ENCODE data around the gene ZNRF1.

DNA sequence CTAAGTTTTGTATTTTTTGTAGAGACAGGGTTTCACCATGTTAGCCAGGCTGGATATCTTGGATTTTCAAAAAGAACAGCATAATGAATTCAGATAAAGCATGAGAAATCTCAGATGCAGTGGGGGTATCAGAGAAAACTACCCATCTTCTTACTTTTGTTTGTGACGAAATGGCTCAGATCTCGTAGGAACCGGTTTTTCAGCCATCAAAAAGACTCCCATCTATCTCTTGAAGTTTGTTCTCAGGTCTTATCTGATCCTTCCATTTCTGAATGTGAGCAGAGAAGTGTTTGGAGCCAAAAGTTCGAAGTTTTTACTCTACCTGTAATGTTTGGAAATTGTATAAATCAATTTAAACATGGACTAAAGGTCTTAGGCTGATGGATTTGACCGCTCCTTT is 60.6 kb downstream of the ZNRF1 start:
- TF ChIP-seq, protein P1, sequence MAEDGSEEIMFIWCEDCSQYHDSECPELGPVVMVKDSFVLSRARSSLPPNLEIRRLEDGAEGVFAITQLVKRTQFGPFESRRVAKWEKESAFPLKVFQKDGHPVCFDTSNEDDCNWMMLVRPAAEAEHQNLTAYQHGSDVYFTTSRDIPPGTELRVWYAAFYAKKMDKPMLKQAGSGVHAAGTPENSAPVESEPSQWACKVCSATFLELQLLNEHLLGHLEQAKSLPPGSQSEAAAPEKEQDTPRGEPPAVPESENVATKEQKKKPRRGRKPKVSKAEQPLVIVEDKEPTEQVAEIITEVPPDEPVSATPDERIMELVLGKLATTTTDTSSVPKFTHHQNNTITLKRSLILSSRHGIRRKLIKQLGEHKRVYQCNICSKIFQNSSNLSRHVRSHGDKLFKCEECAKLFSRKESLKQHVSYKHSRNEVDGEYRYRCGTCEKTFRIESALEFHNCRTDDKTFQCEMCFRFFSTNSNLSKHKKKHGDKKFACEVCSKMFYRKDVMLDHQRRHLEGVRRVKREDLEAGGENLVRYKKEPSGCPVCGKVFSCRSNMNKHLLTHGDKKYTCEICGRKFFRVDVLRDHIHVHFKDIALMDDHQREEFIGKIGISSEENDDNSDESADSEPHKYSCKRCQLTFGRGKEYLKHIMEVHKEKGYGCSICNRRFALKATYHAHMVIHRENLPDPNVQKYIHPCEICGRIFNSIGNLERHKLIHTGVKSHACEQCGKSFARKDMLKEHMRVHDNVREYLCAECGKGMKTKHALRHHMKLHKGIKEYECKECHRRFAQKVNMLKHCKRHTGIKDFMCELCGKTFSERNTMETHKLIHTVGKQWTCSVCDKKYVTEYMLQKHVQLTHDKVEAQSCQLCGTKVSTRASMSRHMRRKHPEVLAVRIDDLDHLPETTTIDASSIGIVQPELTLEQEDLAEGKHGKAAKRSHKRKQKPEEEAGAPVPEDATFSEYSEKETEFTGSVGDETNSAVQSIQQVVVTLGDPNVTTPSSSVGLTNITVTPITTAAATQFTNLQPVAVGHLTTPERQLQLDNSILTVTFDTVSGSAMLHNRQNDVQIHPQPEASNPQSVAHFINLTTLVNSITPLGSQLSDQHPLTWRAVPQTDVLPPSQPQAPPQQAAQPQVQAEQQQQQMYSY (CRISPR knock-in tag; IDR thresholded peaks at IDR 0.05): no peak
- no peak for TF ChIP-seq SMC3 (IDR thresholded peaks at IDR 0.05; ENCODE audit: low read length)
- TF ChIP-seq, protein P2, sequence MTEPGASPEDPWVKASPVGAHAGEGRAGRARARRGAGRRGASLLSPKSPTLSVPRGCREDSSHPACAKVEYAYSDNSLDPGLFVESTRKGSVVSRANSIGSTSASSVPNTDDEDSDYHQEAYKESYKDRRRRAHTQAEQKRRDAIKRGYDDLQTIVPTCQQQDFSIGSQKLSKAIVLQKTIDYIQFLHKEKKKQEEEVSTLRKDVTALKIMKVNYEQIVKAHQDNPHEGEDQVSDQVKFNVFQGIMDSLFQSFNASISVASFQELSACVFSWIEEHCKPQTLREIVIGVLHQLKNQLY (CRISPR knock-in tag; IDR thresholded peaks at IDR 0.05): no peak
- no peak for TF ChIP-seq ESRRA (CRISPR knock-in tag; IDR thresholded peaks at IDR 0.05; ENCODE audit: low read depth)
- TF ChIP-seq KAT2B (IDR thresholded peaks at IDR 0.05; ENCODE audit: borderline replicate concordance, low read depth, low read length): no peak
- no peak for TF ChIP-seq ZNF383 (CRISPR knock-in tag; IDR thresholded peaks at IDR 0.05; ENCODE audit: borderline replicate concordance)
- TF ChIP-seq ZNF274 (CRISPR knock-in tag; IDR thresholded peaks at IDR 0.05): no peak
- no peak for TF ChIP-seq ZNF780A (CRISPR knock-in tag; IDR thresholded peaks at IDR 0.05)
- TF ChIP-seq, protein P3, sequence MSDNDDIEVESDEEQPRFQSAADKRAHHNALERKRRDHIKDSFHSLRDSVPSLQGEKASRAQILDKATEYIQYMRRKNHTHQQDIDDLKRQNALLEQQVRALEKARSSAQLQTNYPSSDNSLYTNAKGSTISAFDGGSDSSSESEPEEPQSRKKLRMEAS (IDR thresholded peaks at IDR 0.05): no peak
- no peak for TF ChIP-seq NKX3-1 (CRISPR knock-in tag; IDR thresholded peaks at IDR 0.05)
- no peak for TF ChIP-seq ASH2L (IDR thresholded peaks at IDR 0.05; ENCODE audit: insufficient read length, low read depth, low read length)
- no peak for TF ChIP-seq TAF1 (CRISPR knock-in tag; IDR thresholded peaks at IDR 0.05)
- no peak for TF ChIP-seq KDM1A (CRISPR knock-in tag; IDR thresholded peaks at IDR 0.05)

All from HepG2 (cell line).